HepG2 (cell line): ENCODE measurements around the gene TMEM141. TPM values are rescaled to one million over a fixed set of nuclear protein-coding genes. Genes with fewer than 3 reads are reported as not detected.

Experiments used
- AGO2 ChIP-seq: fragments of 200-400 bp; formaldehyde crosslinking; optimal IDR thresholded peaks from 2 replicates; pipeline ENCODE3; 2017; ENCODE audit warnings: mild to moderate bottlenecking, low read depth, low read length, moderate library complexity
- CBFB ChIP-seq: sonication (generic); formaldehyde crosslinking; IDR thresholded peaks from 2 replicates; pipeline ENCODE4 v1.4.0; 2020; ENCODE audit warnings: missing genetic modification reagents
- DBP ChIP-seq: sonication (generic); formaldehyde crosslinking; IDR thresholded peaks from 2 replicates; pipeline ENCODE4 v1.4.0; 2020; ENCODE audit warnings: missing genetic modification reagents; ENCODE audit errors: not compliant biosample characterization
- DRAP1 ChIP-seq: IDR thresholded peaks from 2 replicates; pipeline ENCODE4 v1.6.1; 2016; ENCODE audit warnings: missing genetic modification reagents, missing compliant biosample characterization
- GABPB1 ChIP-seq: IDR thresholded peaks from 2 replicates; pipeline ENCODE4 v1.6.1; 2016; ENCODE audit warnings: mild to moderate bottlenecking, missing genetic modification reagents, moderate library complexity, missing compliant biosample characterization
- GLI4 ChIP-seq: sonication (generic); formaldehyde crosslinking; IDR thresholded peaks from 2 replicates; pipeline ENCODE4 v1.5.1; 2020; ENCODE audit warnings: missing genetic modification reagents, mild to moderate bottlenecking, moderate library complexity, borderline replicate concordance
- HINFP ChIP-seq: sonication (generic); formaldehyde crosslinking; IDR thresholded peaks from 2 replicates; pipeline ENCODE4 v1.4.0; 2020; ENCODE audit warnings: low read depth, mild to moderate bottlenecking, missing genetic modification reagents
- HNRNPH1 ChIP-seq: fragments of 200-400 bp; formaldehyde crosslinking; optimal IDR thresholded peaks from 2 replicates; pipeline ENCODE3; 2017; ENCODE audit warnings: mild to moderate bottlenecking, low read depth, low read length
- HOXA7 ChIP-seq: sonication (generic); formaldehyde crosslinking; IDR thresholded peaks from 2 replicates; pipeline ENCODE4 v1.8.1; 2022; ENCODE audit warnings: mild to moderate bottlenecking, missing genetic modification reagents, moderate library complexity
- KLF16 ChIP-seq, 2 experiments: sonication (generic) in 1 of 2; formaldehyde crosslinking in 1 of 2; IDR thresholded peaks; 2 replicates each; pipeline versions ENCODE4 v1.6.1 to v1.8.0; 2016 to 2023; ENCODE audit warnings: missing genetic modification reagents in 2 of 2, missing compliant biosample characterization in 1 of 2
- MED13 ChIP-seq: sonication (generic); formaldehyde crosslinking; IDR thresholded peaks from 2 replicates; pipeline ENCODE4 v1.5.0; 2020; ENCODE audit warnings: missing genetic modification reagents
- NFIB ChIP-seq: sonication (generic); formaldehyde crosslinking; IDR thresholded peaks from 2 replicates; pipeline ENCODE4 v1.9.0; 2021; ENCODE audit warnings: missing genetic modification reagents, mild to moderate bottlenecking, borderline replicate concordance
- NR0B2 ChIP-seq: sonication (generic); formaldehyde crosslinking; IDR thresholded peaks from 2 replicates; pipeline ENCODE4 v1.4.0; 2020; ENCODE audit warnings: mild to moderate bottlenecking, missing genetic modification reagents
- NR2F1 ChIP-seq, 2 experiments: fragments of 450-650 bp in 1 of 2; formaldehyde crosslinking in 1 of 2; IDR thresholded peaks; 2 replicates each; pipeline versions ENCODE4 v1.5.0 to v1.6.1; 2016 to 2020; ENCODE audit warnings: mild to moderate bottlenecking in 1 of 2, missing compliant biosample characterization in 1 of 2, missing genetic modification reagents in 1 of 2, moderate library complexity in 1 of 2
- SOX6 ChIP-seq, 2 experiments: fragments of 450-650 bp in 1 of 2; sonication (generic) in 1 of 2; formaldehyde crosslinking in 1 of 2; IDR thresholded peaks; 2 replicates each; pipeline versions ENCODE4 v1.4.0 to v1.6.1; 2017 to 2020; ENCODE audit warnings: antibody characterized with exemption in 1 of 2, mild to moderate bottlenecking in 1 of 2, missing genetic modification reagents in 1 of 2
- THAP11 ChIP-seq: IDR thresholded peaks from 2 replicates; pipeline ENCODE4 v1.6.1; 2016; ENCODE audit warnings: missing biosample characterization, missing genetic modification reagents
- THYN1 ChIP-seq: sonication (generic); formaldehyde crosslinking; IDR thresholded peaks from 2 replicates; pipeline ENCODE4 v1.8.1; 2023; ENCODE audit warnings: low read depth, mild to moderate bottlenecking, moderate library complexity, missing genetic modification reagents, borderline replicate concordance
- TRIM24 ChIP-seq: sonication (generic); formaldehyde crosslinking; IDR thresholded peaks from 2 replicates; pipeline ENCODE4 v1.8.0; 2022; ENCODE audit warnings: mild to moderate bottlenecking, missing genetic modification reagents
- ZNF24 ChIP-seq: fragments of 450-650 bp; IDR thresholded peaks from 2 replicates; pipeline ENCODE4 v1.6.1; 2017; ENCODE audit warnings: antibody characterized with exemption, mild to moderate bottlenecking
- ZNF282 ChIP-seq: fragments of 450-650 bp; IDR thresholded peaks from 2 replicates; pipeline ENCODE4 v1.6.1; 2018; ENCODE audit not compliant: partially characterized antibody
- ZNF30 ChIP-seq: sonication (generic); formaldehyde crosslinking; IDR thresholded peaks from 2 replicates; pipeline ENCODE4 v1.5.0; 2020; ENCODE audit warnings: mild to moderate bottlenecking, missing genetic modification reagents
- ZNF33B ChIP-seq: sonication (generic); formaldehyde crosslinking; IDR thresholded peaks from 2 replicates; pipeline ENCODE4 v1.5.1; 2020; ENCODE audit warnings: mild to moderate bottlenecking, missing genetic modification reagents
- ZNF354B ChIP-seq: sonication (generic); formaldehyde crosslinking; IDR thresholded peaks from 2 replicates; pipeline ENCODE4 v1.8.0; 2022; ENCODE audit warnings: mild to moderate bottlenecking, missing genetic modification reagents
- ZNF430 ChIP-seq: sonication (generic); formaldehyde crosslinking; IDR thresholded peaks from 2 replicates; pipeline ENCODE4 v1.9.0; 2021; ENCODE audit warnings: mild to moderate bottlenecking, missing genetic modification reagents
- ZNF547 ChIP-seq: sonication (generic); formaldehyde crosslinking; IDR thresholded peaks from 2 replicates; pipeline ENCODE4 v1.5.1; 2020; ENCODE audit warnings: mild to moderate bottlenecking, missing genetic modification reagents
- ZNF616 ChIP-seq: sonication (generic); formaldehyde crosslinking; IDR thresholded peaks from 2 replicates; pipeline ENCODE4 v1.5.0; 2020; ENCODE audit warnings: low read depth, mild to moderate bottlenecking, missing genetic modification reagents
- ZNF773 ChIP-seq: sonication (generic); formaldehyde crosslinking; IDR thresholded peaks from 2 replicates; pipeline ENCODE4 v1.4.0; 2020; ENCODE audit warnings: missing genetic modification reagents, borderline replicate concordance
- ZSCAN9 ChIP-seq: IDR thresholded peaks from 2 replicates; pipeline ENCODE4 v1.6.1; 2016; ENCODE audit warnings: borderline replicate concordance
- polyA plus RNA-seq, 8 experiments: library from polyadenylated mRNA; depleted of rRNA in 3 of 8; stranded (reverse) in 7 of 8; unstranded in 1 of 8; fragments of >200 nt; fragmentation: Illumina TruSeq in 4 of 8; extraction: Trizol in 4 of 8; gene quantifications; 2 replicates each; pipeline versions ENCODE4 v1.2.1 to v1.2.3, GENCODE V29; 2011 to 2016; ENCODE audit warnings: low read depth in 4 of 8, missing spikeins in 1 of 8, mixed read lengths in 1 of 8; ENCODE audit not compliant: insufficient read depth in 1 of 8
- total RNA-seq, 5 experiments: library from RNA; depleted of rRNA; stranded (reverse); fragments of >200 nt; fragmentation: Illumina TruSeq; extraction: Trizol; gene quantifications; 2 replicates each; pipeline ENCODE4 v1.2.3, GENCODE V29; 2016; ENCODE audit warnings: low read depth in 1 of 5

TMEM141 gene
- total and polyA plus RNA-seq, 2 of the 13 experiments (the other 11 are each of a cell fraction or from before 2014, with no cell fraction given) = 81.0 to 202 TPM

- TF ChIP-seq THAP11 (CRISPR knock-in tag) = peak; percentile 2; the same call in 1 of the 2 replicates
- peak; percentile 56; the same call in 1 of the 2 replicates for TF ChIP-seq ZNF30 (CRISPR knock-in tag)
- TF ChIP-seq DBP = no peak
- TF ChIP-seq ZNF33B (CRISPR knock-in tag) = 0 out of 2 replicates have a peak, but pooled peaks have one; percentile 0
- TF ChIP-seq THYN1 = no peak
- TF ChIP-seq AGO2 = peak; percentile 85
- TF ChIP-seq ZNF616 (CRISPR knock-in tag) = peak; percentile 53; the same call in 1 of the 2 replicates
- TF ChIP-seq CBFB (CRISPR knock-in tag) = no peak
- no peak for TF ChIP-seq HINFP (CRISPR knock-in tag)
- no peak for TF ChIP-seq HNRNPH1
- TF ChIP-seq ZNF547 (CRISPR knock-in tag) = peak; percentile 20
- TF ChIP-seq NR2F1 (CRISPR knock-in tag; IDR thresholded peaks at IDR 0.05) = no peak; a peak in 1 of 4 replicates
- no peak for TF ChIP-seq NFIB (CRISPR knock-in tag)
- TF ChIP-seq KLF16 (CRISPR knock-in tag; IDR thresholded peaks at IDR 0.05) = peak in 1 of 2 experiments; percentile 34; a peak in 2 of 4 replicates
- peak; percentile 40; the same call in 1 of the 2 replicates for TF ChIP-seq GABPB1 (CRISPR knock-in tag)
- TF ChIP-seq ZNF354B (CRISPR knock-in tag) = no peak
- no peak for TF ChIP-seq SOX6 (IDR thresholded peaks at IDR 0.05)
- TF ChIP-seq SOX6 (CRISPR knock-in tag; IDR thresholded peaks at IDR 0.05) = no peak
- 0 out of 2 replicates have a peak, but pooled peaks have one; percentile 32 for TF ChIP-seq ZNF430
- TF ChIP-seq NR0B2 (CRISPR knock-in tag) = no peak; the same call in 1 of the 2 replicates
- TF ChIP-seq ZSCAN9 = no peak
- TF ChIP-seq GLI4 (CRISPR knock-in tag) = no peak; the same call in 1 of the 2 replicates
- TF ChIP-seq MED13 (CRISPR knock-in tag) = no peak
- TF ChIP-seq TRIM24 = no peak
- no peak for TF ChIP-seq HOXA7 (CRISPR knock-in tag)
- no peak for TF ChIP-seq DRAP1 (CRISPR knock-in tag)
- TF ChIP-seq ZNF24 = no peak
- TF ChIP-seq ZNF282 = no peak
- TF ChIP-seq ZNF773 (CRISPR knock-in tag) = no peak
Observed at GRCh38 chr9:136791516-136792276, 552 bp downstream of the TMEM141 start (continued).
